ENCODE measurements around the gene SREK1. TPM values are rescaled to one million over a fixed set of nuclear protein-coding genes. Genes with fewer than 3 reads are reported as not detected.
A peak's percentile ranks its signal among the peaks of the same experiment; 100 is the strongest.

SREK1 gene
- total RNA-seq, 1 donor from 2014 or later: 27.5 TPM

GRCh38 chr5:66143473-66144073 is 527 bp upstream of the SREK1 start:
- no peak for TF ChIP-seq CTCF (conservative IDR thresholded peaks at IDR 0.05; ENCODE audit: low read depth, low read length)
- H3K4me3 ChIP-seq (ENCODE audit: low read depth, low read length): peak overlapping the region; percentile 92
- no peak for DNase-seq (ENCODE audit: low read depth)

DNA sequence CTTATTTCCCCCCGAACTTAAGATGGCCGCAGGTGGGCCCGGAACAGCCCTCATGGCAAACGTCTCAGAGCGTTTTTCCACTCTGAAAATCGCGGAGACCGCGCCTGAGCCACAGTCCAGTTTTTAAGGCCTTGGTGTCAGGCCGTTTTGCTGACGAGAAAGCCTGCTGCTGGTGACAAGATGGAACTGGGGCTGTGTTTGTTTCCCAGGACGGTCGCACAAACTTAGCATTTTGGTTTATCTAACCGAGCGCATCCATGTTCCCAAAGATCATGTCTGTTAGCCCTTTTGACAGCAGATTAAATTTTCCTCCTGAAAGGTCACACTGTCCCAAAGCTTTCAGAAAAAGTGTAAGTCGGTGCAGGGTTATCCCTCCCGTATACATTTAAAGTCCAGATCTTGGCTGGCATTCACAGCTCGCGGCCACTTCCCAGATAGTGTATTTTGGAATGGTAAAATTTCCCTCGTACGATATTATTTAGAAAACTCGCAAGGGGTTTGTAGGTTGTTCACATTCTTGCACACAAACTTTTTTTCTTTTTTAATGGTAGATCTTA is 812 bp downstream of the SREK1 start:
- H3K4me3 ChIP-seq (ENCODE audit: low read depth, low read length): peak overlapping the region; percentile 92
- TF ChIP-seq CTCF (conservative IDR thresholded peaks at IDR 0.05; ENCODE audit: low read depth, low read length): no peak
- peak; percentile 19 for DNase-seq (ENCODE audit: low read depth)

DNA sequence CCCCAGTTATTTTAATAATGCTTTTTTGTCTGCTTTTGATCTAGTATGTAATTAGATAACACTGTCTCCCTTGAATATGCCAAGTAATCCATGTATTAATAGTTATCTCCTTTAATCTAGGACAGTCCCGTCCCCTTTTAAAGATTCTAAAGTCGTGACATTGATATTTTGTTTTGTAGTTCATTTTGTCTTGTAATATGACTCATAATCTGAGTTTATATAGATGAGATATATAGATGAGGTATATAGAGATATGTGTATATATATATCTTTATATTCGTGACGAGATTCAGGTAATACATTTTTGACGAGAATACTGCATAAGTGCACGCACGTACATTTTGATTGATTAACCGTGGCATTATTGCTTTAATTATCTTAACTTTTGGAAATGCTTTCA is 1.6 kb downstream of the SREK1 start:
- no peak for TF ChIP-seq CTCF (conservative IDR thresholded peaks at IDR 0.05; ENCODE audit: low read depth, low read length)
- DNase-seq (ENCODE audit: low read depth): no peak
- H3K4me3 ChIP-seq (ENCODE audit: low read depth, low read length): peak overlapping the region; percentile 92

DNA sequence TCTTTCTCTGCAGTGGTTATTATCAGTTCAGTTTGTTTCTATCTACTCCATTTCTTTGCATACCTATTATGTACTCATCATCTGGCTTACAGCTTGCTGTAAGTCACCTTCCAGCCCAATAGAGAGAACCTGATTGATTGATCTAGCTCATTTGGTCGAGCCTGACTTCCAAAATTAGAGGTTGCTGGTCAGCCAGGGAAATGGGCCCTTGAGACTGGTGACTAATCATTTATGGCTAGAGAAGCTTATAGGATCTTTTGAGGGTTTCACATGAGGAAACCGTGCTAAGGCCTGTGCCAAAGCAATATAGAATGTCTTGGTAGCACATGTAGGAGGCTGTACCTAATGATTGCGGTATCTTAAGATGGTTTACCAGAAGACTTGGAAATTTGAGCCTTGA is 5.8 kb downstream of the SREK1 start:
- no peak overlapping the region for H3K4me3 ChIP-seq (ENCODE audit: low read depth, low read length)
- DNase-seq (ENCODE audit: low read depth): no peak
- no peak for TF ChIP-seq CTCF (conservative IDR thresholded peaks at IDR 0.05; ENCODE audit: low read depth, low read length)

GRCh38 chr5:66151030-66151429 is 6.9 kb downstream of the SREK1 start:
- H3K4me3 ChIP-seq (ENCODE audit: low read depth, low read length): no peak overlapping the region
- no peak for TF ChIP-seq CTCF (conservative IDR thresholded peaks at IDR 0.05; ENCODE audit: low read depth, low read length)
- DNase-seq (ENCODE audit: low read depth): no peak

DNA sequence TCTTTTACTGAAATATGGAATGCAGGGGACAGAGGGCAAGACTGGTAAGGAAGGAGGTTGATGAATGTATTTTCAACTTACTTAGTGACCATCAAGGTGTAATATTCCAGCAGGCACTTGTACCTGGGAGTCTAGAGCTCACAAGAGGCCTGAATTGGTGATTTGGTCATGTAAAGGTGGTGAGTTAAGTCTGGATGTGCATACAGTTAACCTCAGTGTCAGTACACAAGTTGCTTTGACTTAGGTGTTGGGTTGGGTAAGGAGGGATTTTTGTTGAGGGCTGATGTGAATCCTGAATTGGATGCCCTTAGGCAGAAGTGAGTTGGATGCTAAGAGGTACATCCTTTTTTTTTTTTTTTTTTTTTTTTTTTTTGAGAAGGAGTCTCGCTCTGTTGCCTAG is 7.4 kb downstream of the SREK1 start:
- no peak for DNase-seq (ENCODE audit: low read depth)
- no peak overlapping the region for H3K4me3 ChIP-seq (ENCODE audit: low read depth, low read length)
- TF ChIP-seq CTCF (conservative IDR thresholded peaks at IDR 0.05; ENCODE audit: low read depth, low read length): no peak

DNA sequence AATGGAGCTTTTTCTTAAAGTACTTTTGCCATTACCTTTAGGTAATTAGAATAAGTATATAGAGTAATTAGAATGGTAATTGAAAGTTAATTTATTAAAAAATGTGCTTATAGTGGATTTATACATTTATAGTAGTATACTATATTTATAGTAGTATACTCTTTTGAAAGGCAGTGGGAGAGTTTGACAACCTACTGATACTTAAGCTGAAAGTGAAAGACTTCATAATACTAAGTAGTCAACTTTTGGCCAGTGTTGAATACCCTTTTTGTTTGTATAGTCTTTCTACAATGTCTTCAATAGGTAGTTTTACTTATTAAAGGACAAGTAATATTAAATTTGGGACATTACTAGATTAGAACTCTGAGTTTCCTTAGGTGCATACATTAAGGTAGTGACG is 12.9 kb downstream of the SREK1 start:
- TF ChIP-seq CTCF (conservative IDR thresholded peaks at IDR 0.05; ENCODE audit: low read depth, low read length): no peak
- H3K4me3 ChIP-seq (ENCODE audit: low read depth, low read length): no peak overlapping the region
- DNase-seq (ENCODE audit: low read depth): no peak

Data from epithelial cell of proximal tubule (primary cell).